Loucy (cell line): ENCODE measurements around the gene DMAP1.

Source experiments
- CTCF ChIP-seq: fragments of 200-600 bp; sonication (generic); conservative IDR thresholded peaks from 2 replicates; pipeline ENCODE4 v1.5.1; 2014; ENCODE audit warnings: mild to moderate bottlenecking, antibody characterized with exemption, low read length
- EZH2phosphoT487 ChIP-seq: fragments of 200-600 bp; IDR thresholded peaks from 2 replicates; pipeline ENCODE4 v1.6.1; 2018; ENCODE audit warnings: antibody characterized with exemption, mild to moderate bottlenecking, moderate library complexity, borderline replicate concordance

GRCh38 chr1:44208226-44208625 is 5.0 kb upstream of the DMAP1 start:
- TF ChIP-seq CTCF (no peak), EZH2phosphoT487 (no peak)
